OCI-LY3 (cell line): ENCODE data around the gene SLC35A5.

Experiments used
- EZH2phosphoT487 ChIP-seq: fragments of 200-600 bp; shearing (Covaris generic); IDR thresholded peaks from 2 replicates; pipeline ENCODE4 v1.6.1; 2018; ENCODE audit warnings: antibody characterized with exemption, mixed run types, low read depth
- TF ChIP-seq, protein P1 (sequence below): fragments of 200-600, 300-600 bp; sonication (generic); IDR thresholded peaks from 2 replicates; pipeline ENCODE4 v1.5.1; 2014; ENCODE audit warnings: antibody characterized with exemption, low read length, low read depth

DNA sequence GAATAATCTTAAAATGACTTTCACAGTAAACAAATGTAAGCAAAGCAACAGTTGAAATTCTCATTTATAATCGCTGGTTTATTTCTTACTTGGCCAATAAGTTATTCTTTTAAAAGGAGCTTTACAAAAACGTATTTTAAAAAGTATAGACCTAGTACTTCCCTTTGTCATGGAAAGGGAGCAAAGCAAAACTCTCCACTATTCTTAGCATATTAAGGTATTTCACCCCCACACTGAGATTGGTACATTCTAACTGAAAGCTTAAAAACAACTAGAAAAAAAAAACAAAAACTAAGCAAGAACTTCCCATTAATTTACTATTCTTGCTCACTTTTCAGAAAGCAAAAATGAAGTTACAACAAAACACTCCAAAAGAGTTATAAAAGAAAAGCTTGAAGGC lies 1.5 kb upstream of the SLC35A5 start:
- TF ChIP-seq EZH2phosphoT487 = no peak
- TF ChIP-seq, protein P1, sequence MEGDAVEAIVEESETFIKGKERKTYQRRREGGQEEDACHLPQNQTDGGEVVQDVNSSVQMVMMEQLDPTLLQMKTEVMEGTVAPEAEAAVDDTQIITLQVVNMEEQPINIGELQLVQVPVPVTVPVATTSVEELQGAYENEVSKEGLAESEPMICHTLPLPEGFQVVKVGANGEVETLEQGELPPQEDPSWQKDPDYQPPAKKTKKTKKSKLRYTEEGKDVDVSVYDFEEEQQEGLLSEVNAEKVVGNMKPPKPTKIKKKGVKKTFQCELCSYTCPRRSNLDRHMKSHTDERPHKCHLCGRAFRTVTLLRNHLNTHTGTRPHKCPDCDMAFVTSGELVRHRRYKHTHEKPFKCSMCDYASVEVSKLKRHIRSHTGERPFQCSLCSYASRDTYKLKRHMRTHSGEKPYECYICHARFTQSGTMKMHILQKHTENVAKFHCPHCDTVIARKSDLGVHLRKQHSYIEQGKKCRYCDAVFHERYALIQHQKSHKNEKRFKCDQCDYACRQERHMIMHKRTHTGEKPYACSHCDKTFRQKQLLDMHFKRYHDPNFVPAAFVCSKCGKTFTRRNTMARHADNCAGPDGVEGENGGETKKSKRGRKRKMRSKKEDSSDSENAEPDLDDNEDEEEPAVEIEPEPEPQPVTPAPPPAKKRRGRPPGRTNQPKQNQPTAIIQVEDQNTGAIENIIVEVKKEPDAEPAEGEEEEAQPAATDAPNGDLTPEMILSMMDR = no peak
